GM18505 (cell line): Measurements from ENCODE around the gene MAPK8IP2.
"Not testable (repeated sequence)": the region's sequence is repeated elsewhere in the genome, so short reads cannot be mapped to it uniquely, and the experiment has no call there.

ENCODE experiments used
- ATAC-seq: cut with Tn5 transposase; IDR thresholded peaks from one replicate; pipeline ENCODE4 v1.9.1; 2021; ENCODE audit not compliant: unreplicated experiment
- POLR2A ChIP-seq: IDR thresholded peaks from 4 replicates; pipeline ENCODE4 v1.6.1; 2011; ENCODE audit warnings: borderline replicate concordance; ENCODE audit not compliant: insufficient read depth, insufficient read length; ENCODE audit errors: extremely low read depth

MAPK8IP2 gene

DNA sequence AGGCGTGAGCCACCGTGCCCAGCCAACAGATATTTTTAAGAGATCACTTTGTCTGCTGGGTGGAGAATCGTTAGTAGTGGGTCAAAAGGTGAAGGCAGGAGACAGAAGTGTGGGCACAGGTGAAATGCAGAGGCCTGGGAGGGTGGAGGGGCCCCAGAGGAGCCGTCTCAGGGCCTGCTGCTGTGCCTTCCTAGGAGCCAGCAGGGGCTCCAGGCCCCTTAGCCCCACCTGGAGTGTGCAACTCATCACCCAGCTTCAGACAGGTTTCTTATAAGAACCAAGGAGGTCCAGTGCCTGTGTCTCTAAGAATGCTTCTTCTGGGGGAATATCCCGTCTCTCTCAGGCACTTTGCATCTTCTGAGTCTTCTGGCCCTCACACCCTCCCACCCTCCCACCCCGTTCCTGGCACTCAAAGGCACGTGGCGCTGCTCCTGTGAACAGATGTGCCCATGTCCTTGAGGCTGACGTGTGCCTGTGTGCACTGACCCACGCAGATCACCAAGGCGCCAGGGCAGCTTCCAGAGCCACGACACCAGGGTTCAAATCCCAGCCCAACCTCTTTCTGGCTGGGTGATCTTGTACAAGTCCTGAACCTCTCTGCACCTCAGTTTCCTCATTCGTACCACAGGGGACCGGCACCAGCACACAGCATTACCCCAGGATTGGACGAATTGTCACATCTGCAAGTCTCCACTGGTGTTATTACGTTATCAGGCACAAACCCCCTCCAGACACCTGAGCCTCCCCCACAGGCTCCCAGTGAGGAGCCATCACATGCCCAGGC lies 23.9 kb downstream of the MAPK8IP2 start:
- no peak for ATAC-seq
- no peak for TF ChIP-seq POLR2A

DNA sequence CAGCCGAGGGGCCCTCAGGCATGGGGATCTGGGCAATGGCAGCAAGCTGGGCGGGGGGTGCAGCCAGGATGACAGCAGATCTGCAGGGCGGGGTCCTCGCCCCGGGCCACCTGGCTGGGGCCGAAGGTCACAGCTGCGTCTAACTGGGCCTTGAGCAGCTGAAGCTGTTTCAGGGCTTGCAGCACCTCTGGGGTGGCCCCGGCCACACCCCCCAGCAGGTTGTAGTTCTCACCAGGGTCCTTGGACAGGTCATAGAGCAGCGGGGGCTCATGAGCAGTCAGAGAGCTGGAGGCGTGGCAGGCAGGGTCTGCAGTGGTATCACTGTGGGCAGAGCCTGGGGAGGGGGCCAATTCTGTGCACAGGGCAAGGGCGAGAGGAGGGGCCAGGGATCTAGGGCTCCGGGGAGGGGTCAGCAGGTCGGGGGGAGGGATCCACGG lies 24.6 kb downstream of the MAPK8IP2 start:
- no peak for TF ChIP-seq POLR2A

DNA sequence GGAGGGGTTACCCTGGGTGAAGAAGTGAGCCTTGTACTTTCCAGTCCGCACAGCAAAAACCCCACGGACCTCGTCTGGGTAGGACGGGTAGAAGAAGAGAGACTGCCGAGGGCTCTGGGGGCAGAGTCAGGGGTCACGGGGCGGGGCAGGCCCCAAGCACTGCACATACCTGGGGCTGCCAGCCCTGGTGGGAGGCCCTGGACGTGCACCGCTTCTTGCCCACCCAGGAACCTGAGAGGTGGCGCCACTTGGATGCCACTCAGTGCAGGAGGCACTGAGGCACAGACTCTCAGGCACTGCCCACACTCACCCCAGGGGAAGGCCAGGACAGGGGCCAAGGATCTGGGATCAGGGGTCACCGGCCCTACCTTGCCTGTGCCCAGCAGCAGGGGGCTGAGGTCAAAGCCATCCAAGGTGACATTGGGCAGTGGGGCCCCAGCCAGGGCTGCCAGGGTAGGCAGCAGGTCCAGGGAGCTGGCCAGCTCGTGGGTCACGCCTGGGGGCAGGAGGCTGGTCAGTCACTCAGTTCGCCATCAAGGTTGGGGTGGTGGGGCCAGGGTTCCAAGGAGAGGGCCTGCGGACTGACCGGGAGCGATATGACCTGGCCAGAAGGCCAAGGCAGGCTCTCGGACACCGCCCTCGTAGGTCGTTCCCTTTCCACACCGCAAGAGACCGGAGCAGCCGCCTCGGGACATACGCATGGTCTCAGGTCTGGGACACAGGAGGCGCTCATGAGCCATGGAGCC lies 25.1 kb downstream of the MAPK8IP2 start:
- no peak for TF ChIP-seq POLR2A
- ATAC-seq = no peak

More for the DNA sequence above, 24.6 kb downstream of the MAPK8IP2 start:
- no peak for ATAC-seq

DNA sequence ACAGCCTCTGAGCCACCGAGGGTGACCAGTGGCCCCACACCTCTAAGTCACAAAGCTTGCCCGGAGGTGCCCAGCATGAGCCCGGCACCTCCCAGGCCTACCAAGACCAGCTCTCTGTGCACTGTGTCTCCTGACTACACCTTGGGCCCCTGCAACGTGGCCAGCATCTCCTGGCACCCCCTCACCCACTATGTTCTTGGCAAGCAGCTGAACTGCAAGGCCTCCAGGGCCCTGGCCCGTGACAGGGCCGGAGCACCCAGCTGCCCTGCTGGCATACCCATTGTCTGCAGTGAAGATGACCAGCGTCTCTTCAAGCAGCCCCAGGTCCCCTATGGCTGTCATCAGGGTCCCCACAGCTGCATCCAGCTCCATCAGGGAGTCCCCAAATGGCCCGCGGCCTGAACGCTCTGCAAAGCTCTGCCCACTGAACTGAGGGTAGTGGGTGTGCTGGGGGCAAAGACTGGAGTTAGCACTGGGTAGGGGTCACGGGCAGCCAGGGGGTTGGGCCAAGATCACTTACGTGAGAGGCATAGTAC lies 25.8 kb downstream of the MAPK8IP2 start:
- TF ChIP-seq POLR2A = no peak
- no peak for ATAC-seq

DNA sequence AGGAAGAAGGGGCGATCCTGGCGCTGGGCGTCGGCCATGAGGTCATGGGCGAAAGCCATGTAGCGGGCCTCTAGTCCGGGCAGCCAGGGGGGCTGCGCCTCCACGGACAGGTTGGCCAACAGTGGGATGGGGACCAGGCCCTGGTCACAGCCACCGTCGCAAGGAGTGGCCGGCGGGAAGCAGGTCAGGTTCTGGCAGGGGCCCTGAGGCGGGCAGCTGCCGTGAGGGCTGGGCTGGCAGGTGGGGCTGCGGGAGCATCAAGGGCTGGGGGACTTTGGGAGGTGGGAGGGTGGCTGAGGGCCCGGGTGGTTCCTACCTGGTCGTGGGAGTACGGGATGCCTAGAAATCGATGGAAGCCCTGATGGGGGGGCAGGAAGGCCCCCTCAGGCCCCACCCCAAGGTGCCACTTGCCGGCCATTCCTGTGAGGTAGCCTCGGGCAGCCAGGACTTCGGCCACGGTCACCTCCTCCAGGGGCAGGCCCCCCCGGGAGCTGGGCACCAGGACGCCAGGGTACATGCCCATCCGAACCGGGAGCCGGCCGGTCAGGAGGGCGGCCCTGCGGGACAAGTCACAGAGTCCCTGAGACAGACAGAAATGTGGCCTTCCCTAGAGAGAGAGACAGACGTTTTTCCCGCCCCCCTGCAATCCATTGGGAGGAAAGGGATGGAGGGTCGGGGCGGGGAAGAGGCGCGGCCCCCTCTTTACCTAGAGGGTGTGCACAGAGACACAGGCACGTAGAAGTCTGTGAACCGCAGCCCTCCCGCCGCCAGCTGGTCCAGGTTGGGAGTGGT lies 26.5 kb downstream of the MAPK8IP2 start:
- no peak for TF ChIP-seq POLR2A
- no peak for ATAC-seq

DNA sequence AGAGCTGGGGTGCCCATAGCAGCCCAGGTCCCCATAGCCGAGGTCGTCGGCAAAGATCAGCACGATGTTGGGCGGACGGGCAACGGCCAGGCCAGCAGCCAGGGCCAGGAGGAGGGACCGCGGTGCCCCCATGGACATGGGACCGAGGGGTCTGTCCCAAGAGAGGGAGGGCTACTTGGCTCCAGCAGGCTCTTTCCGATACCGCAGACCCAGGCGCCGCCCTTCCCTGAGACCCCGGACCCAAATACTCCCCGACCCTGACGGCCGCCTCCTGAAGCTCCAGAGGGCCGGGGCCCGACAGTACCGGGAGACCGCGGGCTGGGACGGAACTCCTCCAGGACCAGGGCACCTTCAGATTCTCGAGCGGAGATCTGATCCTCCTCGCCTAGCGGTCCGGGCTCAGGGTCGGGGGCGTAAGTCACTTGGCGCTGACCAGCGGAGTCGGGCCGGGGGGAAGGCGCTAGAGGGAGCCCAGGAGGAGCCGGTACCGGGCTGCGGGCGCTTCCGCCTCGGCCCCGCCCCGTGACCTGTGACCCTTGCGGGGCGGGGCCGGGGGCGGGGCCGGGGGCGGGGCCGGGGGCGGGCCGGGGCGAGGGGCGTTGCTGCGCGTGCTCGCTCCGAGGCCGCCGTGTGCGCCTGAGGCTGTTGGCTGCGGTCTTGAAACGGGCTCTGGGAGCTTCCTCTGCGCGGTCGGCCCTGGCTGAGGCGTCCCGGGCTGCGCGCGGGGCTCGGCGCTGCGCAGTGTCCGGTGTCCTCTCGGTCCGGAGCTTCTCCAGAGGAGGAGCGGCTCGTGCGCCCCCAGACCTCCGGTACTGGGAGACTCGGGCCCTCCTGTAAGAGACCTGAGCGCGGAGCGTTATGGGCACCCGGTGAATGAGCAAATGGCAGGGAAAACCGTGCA lies 27.3 kb downstream of the MAPK8IP2 start, which contains the start of gene ARSA:
TSS of gene ARSA (minus strand) at position 511 of the 901 bp plus-strand sequence. CDS start at position 138, 373 bp downstream.
- TF ChIP-seq POLR2A = peak; percentile 68
- peak; percentile 70 for ATAC-seq

DNA sequence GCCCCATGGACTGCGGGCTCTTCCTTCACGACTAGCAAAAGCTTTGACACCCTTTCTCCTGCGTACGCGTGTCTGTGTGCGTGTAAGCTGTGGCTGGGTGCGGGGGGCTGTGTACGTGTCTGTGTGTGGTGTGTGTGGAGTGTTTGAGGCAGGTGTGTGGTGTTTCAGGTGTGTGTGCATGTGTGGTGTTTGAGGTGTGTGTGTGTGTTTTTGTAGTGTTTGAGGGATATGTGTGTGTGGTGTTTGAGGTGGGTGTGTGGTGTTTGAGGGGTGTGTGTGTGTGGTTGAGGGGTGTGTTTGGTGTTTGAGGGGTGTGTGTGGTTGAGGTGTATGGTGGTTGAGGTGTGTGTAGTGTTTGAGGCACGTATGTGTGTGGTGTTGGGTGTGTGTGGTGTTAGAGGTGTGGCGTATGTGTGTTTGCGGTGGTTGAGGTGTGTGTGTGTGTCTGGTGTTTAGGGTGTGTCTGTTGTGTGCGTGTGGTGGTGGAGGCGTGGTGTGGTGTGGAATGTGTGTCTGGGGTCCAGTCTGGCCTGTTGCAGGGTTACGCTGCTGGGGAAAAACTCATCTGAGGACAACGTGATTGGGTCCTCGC lies 28.0 kb downstream of the MAPK8IP2 start:
- no peak for TF ChIP-seq POLR2A
- ATAC-seq = peak; percentile 6

DNA sequence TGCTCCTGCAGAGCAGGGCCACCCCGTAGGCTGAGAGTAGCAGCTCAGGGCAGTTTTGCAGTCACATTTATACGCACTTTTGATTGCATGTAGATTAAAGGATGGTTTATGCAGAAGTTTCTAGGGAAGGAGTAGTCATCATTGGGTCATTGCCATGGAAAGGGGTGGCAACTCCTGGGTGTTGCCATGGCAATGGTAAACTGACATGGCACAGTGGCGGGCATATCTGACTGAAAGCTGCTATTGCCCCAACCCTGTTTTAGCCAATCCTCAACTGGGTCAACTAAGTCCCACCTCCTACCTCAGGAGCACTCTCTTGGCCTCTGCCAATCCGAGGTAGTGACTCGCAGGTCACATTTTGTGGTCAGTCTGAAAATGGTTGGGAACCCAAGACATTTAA lies 29.8 kb downstream of the MAPK8IP2 start:
- no peak for TF ChIP-seq POLR2A
- ATAC-seq = no peak

DNA sequence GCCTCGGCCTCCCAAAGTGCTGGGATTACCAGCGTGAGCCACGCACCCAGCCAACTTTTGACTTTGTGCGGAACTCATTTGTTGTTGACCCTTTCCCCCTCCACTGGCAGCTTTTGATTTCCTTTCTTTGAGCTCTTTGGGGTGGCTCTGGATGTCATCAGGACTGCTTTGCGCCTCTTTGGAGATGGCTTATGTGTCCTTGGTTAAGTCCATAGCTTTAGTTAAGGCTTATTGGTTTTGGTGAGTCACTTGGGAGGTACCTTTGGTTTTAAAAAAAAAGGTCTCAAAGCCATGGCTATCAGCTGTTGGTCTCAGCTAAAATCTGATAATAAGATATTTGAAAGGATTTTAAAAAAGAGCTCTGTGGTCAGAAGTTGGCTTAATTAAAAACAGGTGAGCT lies 32.5 kb downstream of the MAPK8IP2 start:
- no peak for TF ChIP-seq POLR2A
- no peak for ATAC-seq

DNA sequence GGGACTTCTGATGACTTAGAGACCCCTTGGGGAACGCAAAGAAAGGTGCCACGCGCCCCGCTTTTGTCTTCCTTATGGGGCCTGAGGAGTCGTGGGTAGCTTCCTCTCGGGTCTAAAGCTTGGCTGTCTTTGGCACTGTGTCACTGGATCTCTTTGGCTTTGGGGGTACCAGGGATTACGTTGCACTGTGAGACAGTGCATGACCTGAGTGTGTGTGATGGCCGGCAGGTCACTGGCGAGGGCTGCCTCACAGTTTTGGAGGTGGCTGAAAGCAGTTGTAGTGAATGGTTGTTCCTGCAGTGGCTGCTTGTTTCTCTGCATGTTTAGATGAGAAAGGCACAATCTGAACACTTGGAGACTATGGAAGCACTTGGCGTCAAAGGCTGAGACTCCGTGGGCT lies 33.2 kb downstream of the MAPK8IP2 start:
- ATAC-seq = no peak
- TF ChIP-seq POLR2A = no peak

DNA sequence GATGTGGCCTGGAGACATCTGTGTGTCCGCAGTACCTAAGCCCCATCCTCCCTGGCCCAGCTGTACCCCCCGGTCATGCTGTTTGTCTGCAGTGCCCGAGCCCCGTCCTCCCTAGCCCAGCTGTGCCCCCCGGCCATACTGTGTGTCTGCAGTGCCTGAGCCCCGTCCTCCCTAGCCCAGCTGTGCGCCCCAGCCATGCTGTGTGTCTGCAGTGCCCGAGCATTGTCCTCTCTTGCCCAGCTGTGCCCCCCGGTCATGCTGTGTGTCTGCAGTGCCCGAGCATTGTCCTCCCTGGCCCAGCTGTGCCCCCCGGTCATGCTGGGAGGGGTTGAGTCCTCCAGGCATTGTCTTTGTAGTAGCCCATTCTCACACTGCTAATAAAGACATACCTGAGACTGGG lies 35.0 kb downstream of the MAPK8IP2 start:
- ATAC-seq = no peak
- TF ChIP-seq POLR2A = no peak

DNA sequence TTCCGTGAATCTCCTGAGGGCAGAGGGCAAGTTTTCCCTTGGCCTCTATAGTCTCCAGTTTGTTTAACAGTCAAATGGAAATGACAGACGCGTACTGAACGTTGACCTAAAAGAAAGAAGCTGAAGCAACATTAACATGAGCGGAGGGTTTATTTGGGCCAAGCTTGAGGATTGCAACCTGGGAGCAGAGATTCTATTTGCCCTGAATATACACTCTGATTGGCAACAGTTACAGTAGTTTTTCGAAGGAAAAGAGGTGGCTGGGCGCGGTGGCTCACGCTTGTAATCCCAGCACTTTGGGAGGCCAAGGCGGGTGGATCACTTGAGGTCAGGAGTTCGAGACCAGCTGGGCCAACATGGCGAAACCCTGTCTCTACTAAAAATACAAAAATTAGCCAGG lies 39.7 kb downstream of the MAPK8IP2 start:
- ATAC-seq = not testable (repeated sequence)
